ENCODE data around the gene KAT2B.

GRCh38 chr3:20023623-20024405 lies 16.4 kb upstream of the KAT2B start:
- TF ChIP-seq CTCF (IDR thresholded peaks at IDR 0.05; ENCODE audit: low read depth, low read length), result no peak
- no peak for TF ChIP-seq EZH2phosphoT487 (IDR thresholded peaks at IDR 0.05; ENCODE audit: low read depth)
